Measurements from ENCODE around the gene UBC.

UBC gene

DNA sequence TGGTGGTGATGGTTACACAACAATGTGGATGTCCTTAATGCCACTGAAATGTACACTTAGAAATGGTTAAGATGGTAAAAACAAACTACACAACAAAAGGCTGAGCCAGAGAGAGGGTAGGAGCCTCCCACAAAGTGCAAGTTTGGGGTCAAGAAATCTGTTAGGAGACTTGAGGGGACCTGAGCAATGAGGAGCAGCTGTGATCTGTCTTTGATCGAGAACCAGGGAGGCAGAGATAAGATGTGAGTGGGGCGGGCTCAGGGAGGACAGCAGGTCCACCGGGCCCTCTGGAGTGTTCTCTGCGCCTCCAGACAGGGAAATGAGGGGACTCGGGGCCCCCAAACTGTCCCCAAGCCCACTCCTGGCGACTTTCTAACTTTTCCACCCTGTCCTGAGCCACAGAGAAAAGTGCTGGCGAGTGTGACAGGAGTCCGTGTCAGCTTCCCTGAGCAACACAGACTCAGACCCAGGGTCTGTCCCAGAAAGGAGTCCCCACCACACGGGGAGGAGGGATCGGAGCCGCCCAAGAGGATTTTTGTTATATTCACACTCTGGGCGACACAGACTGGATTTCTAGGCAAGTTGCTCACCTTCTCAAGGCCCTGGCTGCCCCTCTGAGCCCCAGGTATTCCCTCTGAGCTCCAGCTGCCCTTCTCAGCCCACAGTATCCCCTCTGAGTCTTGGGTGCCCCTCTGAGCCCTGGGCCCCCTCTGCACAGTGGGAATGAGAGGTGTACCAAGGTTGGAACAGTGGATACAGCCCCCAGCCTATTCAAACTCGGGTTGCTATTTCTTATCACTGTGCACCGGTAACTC, 39.3 kb downstream of the UBC start:
- DNase-seq (ENCODE audit: low spot score) = no peak
- no peak for TF ChIP-seq CTCF (IDR thresholded peaks at IDR 0.05; ENCODE audit: borderline replicate concordance, control extremely low read depth, extremely low read depth, insufficient read depth, missing control alignments)
- in situ Hi-C loops (cut with MboI; ENCODE audit: low sequenced_read_pairs, unreplicated experiment) = no loop called here

GRCh38 chr12:124874188-124874587, 40.3 kb downstream of the UBC start:
- TF ChIP-seq CTCF (IDR thresholded peaks at IDR 0.05; ENCODE audit: borderline replicate concordance, control extremely low read depth, extremely low read depth, insufficient read depth, missing control alignments) = no peak
- DNase-seq (ENCODE audit: low spot score) = no peak
- in situ Hi-C loops (cut with MboI; ENCODE audit: low sequenced_read_pairs, unreplicated experiment) = no loop called here

GRCh38 chr12:124872068-124872719, 42.3 kb downstream of the UBC start:
- TF ChIP-seq CTCF (IDR thresholded peaks at IDR 0.05; ENCODE audit: borderline replicate concordance, control extremely low read depth, extremely low read depth, insufficient read depth, missing control alignments) = no peak
- no peak for DNase-seq (ENCODE audit: low spot score)
- in situ Hi-C loops (cut with MboI; ENCODE audit: low sequenced_read_pairs, unreplicated experiment) = no loop called here

GRCh38 chr12:124871297-124871696, 43.2 kb downstream of the UBC start:
- no peak for DNase-seq (ENCODE audit: low spot score)
- no peak for TF ChIP-seq CTCF (IDR thresholded peaks at IDR 0.05; ENCODE audit: borderline replicate concordance, control extremely low read depth, extremely low read depth, insufficient read depth, missing control alignments)
- in situ Hi-C loops (cut with MboI; ENCODE audit: low sequenced_read_pairs, unreplicated experiment) = no loop called here

DNA sequence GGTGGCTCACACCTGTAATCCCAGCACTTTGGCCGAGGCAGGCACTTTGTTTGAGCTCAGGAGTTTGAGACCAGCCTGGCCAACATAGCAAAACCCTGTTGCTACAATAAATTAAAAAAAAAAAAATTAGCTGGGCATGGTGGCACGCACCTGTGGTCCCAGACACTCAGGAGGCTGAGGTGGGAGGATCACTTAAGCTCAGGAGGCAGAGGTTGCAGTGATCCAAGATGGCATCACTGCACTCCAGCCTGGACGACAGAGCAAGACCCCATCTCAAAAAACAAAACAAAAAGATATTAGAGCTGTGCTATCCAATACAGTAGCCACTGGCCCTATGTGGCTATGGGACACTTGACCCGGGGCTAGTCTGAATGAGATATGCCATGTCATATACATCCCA, 43.9 kb downstream of the UBC start:
- no peak for DNase-seq (ENCODE audit: low spot score)
- in situ Hi-C loops (cut with MboI; ENCODE audit: low sequenced_read_pairs, unreplicated experiment) = no loop called here
- TF ChIP-seq CTCF (IDR thresholded peaks at IDR 0.05; ENCODE audit: borderline replicate concordance, control extremely low read depth, extremely low read depth, insufficient read depth, missing control alignments) = no peak

DNA sequence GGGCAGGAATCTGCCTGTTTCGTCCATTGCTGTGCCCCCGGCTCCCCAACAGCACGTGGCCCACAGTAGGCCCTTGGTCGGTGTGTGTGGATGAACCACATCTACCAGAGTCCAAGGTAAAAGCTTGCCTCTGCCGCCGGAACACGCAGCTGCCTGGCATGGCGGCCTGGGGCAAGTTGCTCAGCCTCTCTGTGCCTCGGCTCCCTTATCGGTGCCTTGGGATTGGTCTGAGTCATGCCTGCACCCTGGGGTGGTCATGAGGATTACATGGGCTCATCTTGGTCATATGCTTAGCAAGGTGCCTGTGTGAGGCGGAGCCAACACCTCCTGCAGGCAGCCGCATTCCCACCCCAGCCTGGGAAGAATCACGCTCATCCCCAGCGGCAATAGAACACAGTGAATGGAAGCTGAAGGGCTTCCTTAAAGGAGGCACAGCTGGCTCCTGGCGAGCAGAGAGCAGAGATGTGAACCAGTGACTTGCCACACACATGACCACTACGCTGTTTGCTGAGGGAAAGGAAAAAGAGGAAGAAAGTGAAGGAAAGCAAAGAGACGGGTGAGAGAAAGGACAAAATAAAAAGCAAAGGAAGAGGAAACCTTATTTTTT, 45.3 kb downstream of the UBC start:
- TF ChIP-seq CTCF (IDR thresholded peaks at IDR 0.05; ENCODE audit: borderline replicate concordance, control extremely low read depth, extremely low read depth, insufficient read depth, missing control alignments) = no peak
- in situ Hi-C loops (cut with MboI; ENCODE audit: low sequenced_read_pairs, unreplicated experiment) = no loop called here
- DNase-seq (ENCODE audit: low spot score) = no peak
